Astrocyte of the spinal cord (primary cell): ENCODE measurements around the gene EXOC4.

Experiments
- DNase-seq: peaks from one replicate; pipeline ENCODE4 v3.0.0; 2011; ENCODE audit warnings: low read depth, low spot score
- H3K4me3 ChIP-seq: 2 replicates; pipeline ENCODE4 v1.5.1; 2011; ENCODE audit warnings: low read depth, mild to moderate bottlenecking, low read length, moderate library complexity
- in situ Hi-C: cut with HindIII; loops from 2 replicates; pipeline ENCODE4 v1.10.0; 2017; ENCODE audit warnings: low sequenced_read_pairs
- TF ChIP-seq, protein P1 (sequence below): IDR thresholded peaks from 2 replicates; pipeline ENCODE4 v1.5.1; 2012; ENCODE audit warnings: low read depth, mild to moderate bottlenecking, low read length, inconsistent platforms

The EXOC4 gene

DNA sequence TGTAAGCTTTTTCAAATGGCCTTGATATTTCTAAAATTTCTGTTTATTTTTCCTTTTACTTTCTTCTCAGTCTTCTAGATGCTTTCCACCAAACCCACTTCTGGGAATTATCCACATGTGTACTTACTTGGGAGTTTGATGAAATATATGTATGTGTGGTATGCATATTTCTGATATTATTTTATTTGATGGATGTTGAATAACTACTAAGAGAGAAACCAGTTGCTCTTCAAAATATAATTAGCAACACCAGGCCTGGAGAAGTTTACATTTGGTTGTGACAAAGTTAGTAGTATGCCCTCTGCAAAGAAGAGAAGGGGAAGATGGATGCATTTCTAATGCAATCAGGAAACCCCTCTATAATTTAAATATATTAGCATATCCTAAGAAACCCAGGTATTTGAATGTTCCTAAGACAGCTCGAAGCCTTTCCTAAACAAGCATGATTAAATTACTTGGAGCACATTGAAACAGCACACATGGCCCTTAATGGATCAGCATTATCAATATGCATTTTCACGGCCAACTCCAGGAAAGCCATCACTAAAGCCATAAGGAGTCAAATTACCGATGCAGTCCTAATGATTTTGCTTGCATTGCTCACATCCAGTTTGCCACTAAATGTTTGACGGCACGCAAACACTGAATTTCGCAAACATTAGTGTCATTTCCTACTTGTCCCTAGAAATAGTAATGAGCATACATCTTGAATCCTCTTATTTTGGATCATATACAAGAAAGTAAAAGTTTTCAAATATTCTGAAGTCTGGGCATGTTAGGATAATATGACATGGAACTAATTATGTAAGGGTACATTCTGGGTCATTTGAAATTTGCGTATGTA is 393.8 kb downstream of the EXOC4 start:
- no peak for DNase-seq
- TF ChIP-seq, protein P1, sequence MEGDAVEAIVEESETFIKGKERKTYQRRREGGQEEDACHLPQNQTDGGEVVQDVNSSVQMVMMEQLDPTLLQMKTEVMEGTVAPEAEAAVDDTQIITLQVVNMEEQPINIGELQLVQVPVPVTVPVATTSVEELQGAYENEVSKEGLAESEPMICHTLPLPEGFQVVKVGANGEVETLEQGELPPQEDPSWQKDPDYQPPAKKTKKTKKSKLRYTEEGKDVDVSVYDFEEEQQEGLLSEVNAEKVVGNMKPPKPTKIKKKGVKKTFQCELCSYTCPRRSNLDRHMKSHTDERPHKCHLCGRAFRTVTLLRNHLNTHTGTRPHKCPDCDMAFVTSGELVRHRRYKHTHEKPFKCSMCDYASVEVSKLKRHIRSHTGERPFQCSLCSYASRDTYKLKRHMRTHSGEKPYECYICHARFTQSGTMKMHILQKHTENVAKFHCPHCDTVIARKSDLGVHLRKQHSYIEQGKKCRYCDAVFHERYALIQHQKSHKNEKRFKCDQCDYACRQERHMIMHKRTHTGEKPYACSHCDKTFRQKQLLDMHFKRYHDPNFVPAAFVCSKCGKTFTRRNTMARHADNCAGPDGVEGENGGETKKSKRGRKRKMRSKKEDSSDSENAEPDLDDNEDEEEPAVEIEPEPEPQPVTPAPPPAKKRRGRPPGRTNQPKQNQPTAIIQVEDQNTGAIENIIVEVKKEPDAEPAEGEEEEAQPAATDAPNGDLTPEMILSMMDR: no peak
- H3K4me3 ChIP-seq: no peak overlapping the region
- in situ Hi-C loops: no loop called here

DNA sequence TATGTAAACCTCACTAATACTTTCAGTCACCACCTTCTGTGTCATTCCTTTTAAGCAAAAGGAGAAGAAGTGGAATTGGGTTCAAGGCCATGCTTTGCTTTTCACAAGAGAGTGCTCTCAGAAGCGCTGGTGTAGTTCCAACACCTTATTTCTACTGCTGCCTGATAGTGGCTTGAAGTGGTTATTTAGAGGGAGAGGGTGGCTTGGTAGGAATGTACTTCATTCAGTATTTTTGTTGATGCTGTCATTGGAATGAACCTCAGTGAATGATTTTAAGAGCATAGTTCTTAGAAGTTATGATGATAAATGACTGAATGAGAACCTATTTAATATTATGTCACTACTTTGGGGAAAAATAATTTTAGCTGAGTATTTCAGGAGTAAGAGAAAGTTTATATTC is 396.7 kb downstream of the EXOC4 start:
- in situ Hi-C loops: no loop called here
- TF ChIP-seq, protein P1: no peak

DNA sequence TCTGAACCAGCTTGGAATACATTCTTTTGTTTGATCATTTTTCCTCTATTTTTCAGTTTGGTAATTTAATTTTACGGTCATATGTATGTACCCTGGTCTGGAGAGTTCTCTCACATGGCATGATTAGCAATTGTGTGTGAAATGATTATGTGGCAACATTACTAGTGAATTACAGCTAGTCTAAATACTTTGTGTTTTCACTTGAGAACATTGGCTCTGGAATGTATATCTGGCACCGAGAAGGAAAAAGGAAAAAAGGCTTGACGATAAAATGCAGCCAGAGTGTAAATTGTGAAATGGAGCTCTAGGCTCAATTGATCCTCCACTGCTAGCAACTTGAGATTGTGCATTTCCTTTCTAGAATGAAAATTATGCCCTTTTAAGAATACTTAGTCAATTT is 397.2 kb downstream of the EXOC4 start:
- TF ChIP-seq, protein P1: no peak
- in situ Hi-C loops: no loop called here
- H3K4me3 ChIP-seq: no peak overlapping the region
- peak; percentile 26 for DNase-seq

More for the DNA sequence above, 396.7 kb downstream of the EXOC4 start:
- H3K4me3 ChIP-seq: no peak overlapping the region
- DNase-seq: peak; percentile 27

DNA sequence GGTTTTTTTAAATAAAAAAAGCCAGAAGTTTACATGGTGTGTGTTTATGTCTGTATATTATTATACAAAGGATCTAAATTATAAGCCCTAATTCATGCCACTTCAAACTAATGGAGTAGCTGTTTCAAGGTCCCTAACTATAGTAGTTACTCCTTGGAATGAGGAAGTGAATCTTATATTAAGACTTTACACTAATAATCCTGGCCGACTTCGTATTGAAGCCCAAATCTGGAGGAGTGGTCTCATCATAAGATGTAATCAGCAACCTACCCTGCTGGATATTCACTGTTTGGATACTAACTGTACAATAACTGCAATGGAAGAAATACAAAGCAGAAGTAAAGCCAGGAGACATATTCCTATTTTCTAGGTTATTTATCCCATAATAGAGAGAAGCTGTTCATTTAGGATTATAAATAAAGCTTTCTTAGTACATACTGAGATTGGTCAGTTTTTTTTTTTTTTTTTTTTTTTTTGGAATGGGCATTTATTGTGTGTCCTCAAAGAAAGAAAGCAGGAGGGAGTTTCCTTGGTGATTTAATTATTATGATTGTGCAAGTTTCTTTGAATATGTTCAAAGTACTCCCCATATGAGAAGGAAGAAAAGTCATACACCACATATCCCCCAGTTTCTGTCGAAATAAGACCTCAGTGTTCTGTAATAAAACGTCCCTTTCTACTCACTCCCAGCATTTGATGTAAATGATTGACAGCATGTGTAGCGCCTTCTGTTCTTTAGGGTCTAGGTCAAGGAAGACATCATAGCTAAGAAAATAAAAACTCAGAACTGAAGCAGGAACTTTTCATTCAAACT is 397.8 kb downstream of the EXOC4 start:
- TF ChIP-seq, protein P1: no peak
- no peak for DNase-seq
- H3K4me3 ChIP-seq: no peak overlapping the region
- in situ Hi-C loops: no loop called here

DNA sequence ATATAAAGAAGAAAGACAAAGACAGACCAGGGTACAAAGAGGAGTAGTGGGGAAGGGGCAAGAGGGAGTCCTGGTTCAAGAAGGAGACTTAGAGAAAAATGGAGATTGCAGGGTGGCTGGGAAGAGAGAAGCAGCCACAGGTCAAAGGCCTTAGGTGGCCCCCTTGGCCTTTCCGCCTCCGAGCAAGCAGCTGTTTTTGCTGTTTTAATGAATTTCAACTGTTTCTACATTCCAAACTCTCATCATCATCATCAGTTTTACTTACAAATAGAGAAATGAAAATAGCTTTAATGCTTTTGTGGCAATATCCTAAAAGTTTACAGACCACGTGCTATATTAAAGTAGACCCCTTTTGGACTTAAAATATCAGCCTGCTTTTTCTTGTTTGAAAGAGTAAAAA is 399.7 kb downstream of the EXOC4 start:
- no peak overlapping the region for H3K4me3 ChIP-seq
- TF ChIP-seq, protein P1: no peak
- DNase-seq: no peak
- in situ Hi-C loops: no loop called here

DNA sequence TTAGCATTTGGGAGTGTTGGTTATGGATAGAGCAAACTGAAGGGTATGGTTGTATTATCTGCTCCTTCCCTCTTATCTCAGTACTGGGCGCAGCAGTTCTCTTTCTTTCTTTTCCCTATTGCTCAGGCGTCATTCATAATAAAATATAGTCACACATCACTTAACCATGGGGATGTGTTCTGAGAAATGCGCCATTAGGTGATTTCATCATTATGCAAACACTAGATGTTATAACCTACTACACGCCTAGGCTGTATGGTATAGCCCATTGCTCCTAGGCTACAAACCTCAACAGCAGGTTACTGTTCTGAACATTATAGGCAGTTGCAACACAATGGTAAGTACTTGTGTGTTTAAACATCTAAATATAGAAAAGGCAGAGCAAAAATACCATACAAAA is 401.7 kb downstream of the EXOC4 start:
- in situ Hi-C loops: no loop called here
- no peak overlapping the region for H3K4me3 ChIP-seq
- no peak for DNase-seq
- TF ChIP-seq, protein P1: no peak
